Mucosa of stomach (tissue), 1 donor: ENCODE data around the gene SMYD3.

Experiments
- H3K27me3 ChIP-seq: one replicate; pipeline ENCODE4 v1.7.0; 2013; ENCODE audit warnings: mild to moderate bottlenecking, low read length; ENCODE audit not compliant: control insufficient read depth, insufficient read depth
- H3K36me3 ChIP-seq: one replicate; pipeline ENCODE4 v1.7.0; 2013; ENCODE audit warnings: low read length; ENCODE audit not compliant: control insufficient read depth, insufficient read depth
- H3K4me1 ChIP-seq: one replicate; pipeline ENCODE4 v1.7.0; 2013; ENCODE audit warnings: mild to moderate bottlenecking, low read length; ENCODE audit not compliant: control insufficient read depth, insufficient read depth
- H3K4me3 ChIP-seq: one replicate; pipeline ENCODE4 v1.7.0; 2013; ENCODE audit warnings: low read length
- H3K9ac ChIP-seq: one replicate; pipeline ENCODE4 v1.7.0; 2013; ENCODE audit warnings: mild to moderate bottlenecking, low read length, moderate library complexity
- H3K9me3 ChIP-seq: one replicate; pipeline ENCODE4 v1.7.0; 2013; ENCODE audit warnings: mild to moderate bottlenecking, low read length, moderate library complexity; ENCODE audit not compliant: control insufficient read depth
- donor health status: Pancreatic carcinoma.

SMYD3 gene

GRCh38 chr1:246506674-246507481 lies at the start of gene SMYD3:
TSS of gene SMYD3 (minus strand) at chr1:246507279.
- peak within 1 kb of the TSS; percentile 34 for H3K4me3 ChIP-seq
- no peaks in the 10 kb centered on the region for H3K36me3 ChIP-seq
- peak within 1 kb of the TSS; percentile 63 for H3K9ac ChIP-seq
- H3K27me3 ChIP-seq = no peaks in the 10 kb centered on the region
- H3K9me3 ChIP-seq = no peaks in the 10 kb centered on the region
- H3K4me1 ChIP-seq = peaks cover 5% of the 10 kb centered on the region

GRCh38 chr1:246554201-246554600 lies 47.1 kb upstream of the SMYD3 start:
- Histone ChIP-seq H3K4me1 (no peaks in the 10 kb centered on the region), H3K9me3 (no peaks in the 10 kb centered on the region), H3K36me3 (peaks cover 5% of the 10 kb centered on the region), H3K27me3 (no peaks in the 10 kb centered on the region), H3K9ac (no peak overlapping the region), H3K4me3 (no peak overlapping the region)

- Histone ChIP-seq H3K4me1 (no peaks in the 10 kb centered on the region), H3K9me3 (no peaks in the 10 kb centered on the region), H3K4me3 (no peak overlapping the region), H3K27me3 (no peaks in the 10 kb centered on the region), H3K9ac (no peak overlapping the region), H3K36me3 (peaks cover 5% of the 10 kb centered on the region)
Measured at GRCh38 chr1:246552110-246552509, 45.0 kb upstream of the SMYD3 start.

GRCh38 chr1:246550402-246550801 lies 43.3 kb upstream of the SMYD3 start:
- peaks cover 5% of the 10 kb centered on the region for H3K36me3 ChIP-seq
- no peaks in the 10 kb centered on the region for H3K9me3 ChIP-seq
- H3K4me1 ChIP-seq = no peaks in the 10 kb centered on the region
- H3K27me3 ChIP-seq = no peaks in the 10 kb centered on the region
- no peak overlapping the region for H3K4me3 ChIP-seq
- no peak overlapping the region for H3K9ac ChIP-seq

- Histone ChIP-seq H3K27me3 (no peaks in the 10 kb centered on the region), H3K36me3 (no peaks in the 10 kb centered on the region), H3K4me3 (no peak overlapping the region), H3K9me3 (no peaks in the 10 kb centered on the region), H3K9ac (no peak overlapping the region), H3K4me1 (no peaks in the 10 kb centered on the region)
Measured at GRCh38 chr1:246549665-246550064, 42.6 kb upstream of the SMYD3 start.

GRCh38 chr1:246544001-246544400 lies 36.9 kb upstream of the SMYD3 start:
- peaks cover 5% of the 10 kb centered on the region for H3K36me3 ChIP-seq
- no peaks in the 10 kb centered on the region for H3K4me1 ChIP-seq
- H3K9ac ChIP-seq = no peak overlapping the region
- no peaks in the 10 kb centered on the region for H3K27me3 ChIP-seq
- no peak overlapping the region for H3K4me3 ChIP-seq
- no peaks in the 10 kb centered on the region for H3K9me3 ChIP-seq

GRCh38 chr1:246540738-246541491 lies 33.8 kb upstream of the SMYD3 start:
- Histone ChIP-seq H3K4me1 (peaks cover 9% of the 10 kb centered on the region), H3K9me3 (no peaks in the 10 kb centered on the region), H3K36me3 (peaks cover 5% of the 10 kb centered on the region)

GRCh38 chr1:246537887-246538286 lies 30.8 kb upstream of the SMYD3 start:
- Histone ChIP-seq H3K27me3 (no peaks in the 10 kb centered on the region), H3K36me3 (no peaks in the 10 kb centered on the region), H3K9ac (no peak overlapping the region), H3K9me3 (no peaks in the 10 kb centered on the region), H3K4me3 (no peak overlapping the region), H3K4me1 (peaks cover 9% of the 10 kb centered on the region)

More at GRCh38 chr1:246540738-246541491, 33.8 kb upstream of the SMYD3 start:
- no peaks in the 10 kb centered on the region for H3K27me3 ChIP-seq
- no peak overlapping the region for H3K9ac ChIP-seq
- H3K4me3 ChIP-seq = no peak overlapping the region

GRCh38 chr1:246537441-246537840 lies 30.4 kb upstream of the SMYD3 start:
- H3K9me3 ChIP-seq = no peaks in the 10 kb centered on the region
- H3K36me3 ChIP-seq = no peaks in the 10 kb centered on the region
- no peaks in the 10 kb centered on the region for H3K27me3 ChIP-seq
- peaks cover 9% of the 10 kb centered on the region for H3K4me1 ChIP-seq
- no peak overlapping the region for H3K9ac ChIP-seq
- H3K4me3 ChIP-seq = no peak overlapping the region

GRCh38 chr1:246534114-246534513 lies 27.0 kb upstream of the SMYD3 start:
- H3K9me3 ChIP-seq = no peaks in the 10 kb centered on the region

GRCh38 chr1:246533371-246533905 lies 26.4 kb upstream of the SMYD3 start:
- no peak overlapping the region for H3K9ac ChIP-seq
- no peak overlapping the region for H3K4me3 ChIP-seq
- H3K9me3 ChIP-seq = no peaks in the 10 kb centered on the region
- H3K27me3 ChIP-seq = no peaks in the 10 kb centered on the region
- H3K4me1 ChIP-seq = peaks cover 9% of the 10 kb centered on the region
- no peaks in the 10 kb centered on the region for H3K36me3 ChIP-seq

More at GRCh38 chr1:246534114-246534513, 27.0 kb upstream of the SMYD3 start:
- Histone ChIP-seq H3K4me1 (peaks cover 9% of the 10 kb centered on the region), H3K9ac (no peak overlapping the region), H3K4me3 (no peak overlapping the region), H3K36me3 (no peaks in the 10 kb centered on the region), H3K27me3 (no peaks in the 10 kb centered on the region)

- no peaks in the 10 kb centered on the region for H3K27me3 ChIP-seq
- no peaks in the 10 kb centered on the region for H3K36me3 ChIP-seq
- no peaks in the 10 kb centered on the region for H3K9me3 ChIP-seq
- H3K9ac ChIP-seq = no peak overlapping the region
- no peak overlapping the region for H3K4me3 ChIP-seq
- H3K4me1 ChIP-seq = peaks cover 2% of the 10 kb centered on the region
Measured at GRCh38 chr1:246532519-246532918, 25.4 kb upstream of the SMYD3 start.
